IMR-90 (cell line): ENCODE results near the gene ME3.

Experiments used
- CEBPB ChIP-seq: IDR thresholded peaks from 2 replicates; pipeline ENCODE4 v1.6.1; 2012; ENCODE audit warnings: low read depth, low read length, improper control_type of control experiment
- FOS ChIP-seq: fragments of 150-350 bp; IDR thresholded peaks from 2 replicates; pipeline ENCODE4 v1.6.1; 2016; ENCODE audit warnings: low read depth, low read length
- MAFK ChIP-seq: IDR thresholded peaks from 2 replicates; pipeline ENCODE4 v1.6.1; 2012; ENCODE audit warnings: low read depth, low read length, improper control_type of control experiment
- NFE2L2 ChIP-seq: fragments of 150-350 bp; IDR thresholded peaks from 2 replicates; pipeline ENCODE4 v1.6.1; 2016; ENCODE audit warnings: low read depth, mild to moderate bottlenecking, low read length
- POLR2A ChIP-seq: IDR thresholded peaks from 2 replicates; pipeline ENCODE4 v1.6.1; 2012; ENCODE audit warnings: mild to moderate bottlenecking, low read depth, low read length
- RAD21 ChIP-seq: IDR thresholded peaks from 2 replicates; pipeline ENCODE4 v1.6.1; 2012; ENCODE audit warnings: low read length, improper control_type of control experiment
- RCOR1 ChIP-seq: IDR thresholded peaks from 2 replicates; pipeline ENCODE4 v1.6.1; 2012; ENCODE audit warnings: mild to moderate bottlenecking, low read length, improper control_type of control experiment; ENCODE audit not compliant: insufficient replicate concordance
- RFX5 ChIP-seq: IDR thresholded peaks from 2 replicates; pipeline ENCODE4 v1.8.0; 2012; ENCODE audit warnings: low read depth, mild to moderate bottlenecking, low read length, moderate library complexity
- SMC3 ChIP-seq: fragments of 150-350 bp; IDR thresholded peaks from 2 replicates; pipeline ENCODE4 v1.6.1; 2016; ENCODE audit warnings: low read depth, mild to moderate bottlenecking, antibody characterized with exemption, low read length, moderate library complexity
- TF ChIP-seq, protein P1 (sequence below): conservative IDR thresholded peaks from 2 replicates; pipeline ENCODE4 v1.5.1; 2012; ENCODE audit warnings: mild to moderate bottlenecking, low read depth, low read length, improper control_type of control experiment
- TF ChIP-seq, protein P2 (sequence below): fragments of 150-350 bp; IDR thresholded peaks from 2 replicates; pipeline ENCODE4 v1.6.1; 2017; ENCODE audit warnings: mild to moderate bottlenecking, antibody characterized with exemption, low read length, low read depth

DNA sequence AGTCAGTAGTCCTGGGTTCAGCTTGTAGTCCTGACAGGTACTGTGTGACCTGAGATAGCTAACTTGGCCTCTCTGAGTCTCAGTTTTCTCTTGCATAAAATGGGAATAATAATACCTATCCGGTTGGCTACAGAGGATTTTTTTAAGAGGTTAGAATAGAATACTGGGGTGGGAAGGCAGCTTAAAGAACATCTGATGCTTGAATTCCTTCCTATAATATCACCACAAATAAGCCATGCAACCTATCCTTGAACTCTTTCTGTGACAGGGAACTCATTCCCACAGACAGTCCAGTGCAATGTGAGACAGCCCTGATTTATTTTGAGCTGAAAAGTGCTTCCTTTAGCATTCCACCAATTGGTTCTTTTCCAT, 187.6 kb downstream of the ME3 start:
- TF ChIP-seq, protein P1, sequence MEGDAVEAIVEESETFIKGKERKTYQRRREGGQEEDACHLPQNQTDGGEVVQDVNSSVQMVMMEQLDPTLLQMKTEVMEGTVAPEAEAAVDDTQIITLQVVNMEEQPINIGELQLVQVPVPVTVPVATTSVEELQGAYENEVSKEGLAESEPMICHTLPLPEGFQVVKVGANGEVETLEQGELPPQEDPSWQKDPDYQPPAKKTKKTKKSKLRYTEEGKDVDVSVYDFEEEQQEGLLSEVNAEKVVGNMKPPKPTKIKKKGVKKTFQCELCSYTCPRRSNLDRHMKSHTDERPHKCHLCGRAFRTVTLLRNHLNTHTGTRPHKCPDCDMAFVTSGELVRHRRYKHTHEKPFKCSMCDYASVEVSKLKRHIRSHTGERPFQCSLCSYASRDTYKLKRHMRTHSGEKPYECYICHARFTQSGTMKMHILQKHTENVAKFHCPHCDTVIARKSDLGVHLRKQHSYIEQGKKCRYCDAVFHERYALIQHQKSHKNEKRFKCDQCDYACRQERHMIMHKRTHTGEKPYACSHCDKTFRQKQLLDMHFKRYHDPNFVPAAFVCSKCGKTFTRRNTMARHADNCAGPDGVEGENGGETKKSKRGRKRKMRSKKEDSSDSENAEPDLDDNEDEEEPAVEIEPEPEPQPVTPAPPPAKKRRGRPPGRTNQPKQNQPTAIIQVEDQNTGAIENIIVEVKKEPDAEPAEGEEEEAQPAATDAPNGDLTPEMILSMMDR = no peak
- TF ChIP-seq POLR2A (no peak), NFE2L2 (no peak), RCOR1 (no peak), SMC3 (no peak), MAFK (no peak), RAD21 (no peak), CEBPB (no peak), RFX5 (no peak), FOS (no peak)
- TF ChIP-seq, protein P2, sequence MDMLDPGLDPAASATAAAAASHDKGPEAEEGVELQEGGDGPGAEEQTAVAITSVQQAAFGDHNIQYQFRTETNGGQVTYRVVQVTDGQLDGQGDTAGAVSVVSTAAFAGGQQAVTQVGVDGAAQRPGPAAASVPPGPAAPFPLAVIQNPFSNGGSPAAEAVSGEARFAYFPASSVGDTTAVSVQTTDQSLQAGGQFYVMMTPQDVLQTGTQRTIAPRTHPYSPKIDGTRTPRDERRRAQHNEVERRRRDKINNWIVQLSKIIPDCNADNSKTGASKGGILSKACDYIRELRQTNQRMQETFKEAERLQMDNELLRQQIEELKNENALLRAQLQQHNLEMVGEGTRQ = no peak
